GM23248 (cell line): ENCODE data around the gene ZNF148. TPM values are rescaled to one million over a fixed set of nuclear protein-coding genes. Genes with fewer than 3 reads are reported as not detected.

Experiments used
- DNase-seq: peaks from one replicate; pipeline ENCODE4 v3.0.0-alpha.2; 2015
- H2AFZ ChIP-seq: fragments of 200-600 bp; sonication (generic); 2 replicates; pipeline ENCODE4 v1.6.1; 2016; ENCODE audit warnings: antibody characterized with exemption
- H3F3A ChIP-seq: fragments of 200-600 bp; sonication (generic); 2 replicates; pipeline ENCODE4 v1.6.1; 2016; ENCODE audit warnings: mild to moderate bottlenecking, antibody characterized with exemption, mixed run types; ENCODE audit not compliant: insufficient read depth
- H3K27ac ChIP-seq: fragments of 200-600 bp; sonication (generic); 2 replicates; pipeline ENCODE4 v1.5.1; 2016; ENCODE audit warnings: mild to moderate bottlenecking
- H3K27me3 ChIP-seq: fragments of 200-600 bp; sonication (generic); replicated peaks from 2 replicates; pipeline ENCODE4 v1.6.1; 2016; ENCODE audit warnings: mild to moderate bottlenecking; ENCODE audit not compliant: insufficient read depth
- H3K36me3 ChIP-seq: fragments of 200-600 bp; sonication (generic); 2 replicates; pipeline ENCODE4 v1.6.1; 2016; ENCODE audit warnings: low read depth, mild to moderate bottlenecking
- H3K4me1 ChIP-seq: fragments of 200-600 bp; sonication (generic); 2 replicates; pipeline ENCODE4 v1.6.1; 2016; ENCODE audit warnings: mild to moderate bottlenecking; ENCODE audit not compliant: insufficient read depth
- H3K4me2 ChIP-seq: fragments of 200-600 bp; sonication (generic); one replicate; pipeline ENCODE4 v1.6.1; 2016; ENCODE audit warnings: mild to moderate bottlenecking; ENCODE audit not compliant: unreplicated experiment
- H3K4me3 ChIP-seq: fragments of 200-600 bp; sonication (generic); 2 replicates; pipeline ENCODE4 v1.5.1; 2016; ENCODE audit warnings: mild to moderate bottlenecking
- H3K79me2 ChIP-seq: fragments of 200-600 bp; sonication (generic); 2 replicates; pipeline ENCODE4 v1.6.1; 2016; ENCODE audit warnings: mild to moderate bottlenecking; ENCODE audit not compliant: insufficient read depth
- H3K9ac ChIP-seq: fragments of 200-600 bp; sonication (generic); 2 replicates; pipeline ENCODE4 v1.6.1; 2016; ENCODE audit warnings: mild to moderate bottlenecking
- H3K9me2 ChIP-seq: fragments of 200-600 bp; sonication (generic); 2 replicates; pipeline ENCODE4 v1.6.1; 2016; ENCODE audit warnings: mixed run types, mild to moderate bottlenecking, moderate library complexity; ENCODE audit not compliant: insufficient read depth
- H3K9me3 ChIP-seq: fragments of 200-600 bp; sonication (generic); one replicate; pipeline ENCODE4 v1.6.1; 2017; ENCODE audit warnings: low read depth
- H4K20me1 ChIP-seq: fragments of 200-600 bp; sonication (generic); 2 replicates; pipeline ENCODE4 v1.6.0; 2016; ENCODE audit not compliant: insufficient read depth
- EZH2 ChIP-seq: fragments of 200-600 bp; sonication (generic); IDR thresholded peaks from 2 replicates; pipeline ENCODE4 v1.6.1; 2018; ENCODE audit warnings: antibody characterized with exemption, mild to moderate bottlenecking; ENCODE audit not compliant: insufficient read depth, poor library complexity, severe bottlenecking
- EZH2phosphoT487 ChIP-seq: fragments of 200-600 bp; sonication (generic); IDR thresholded peaks from 2 replicates; pipeline ENCODE4 v1.6.1; 2018; ENCODE audit warnings: antibody characterized with exemption, moderate library complexity, mild to moderate bottlenecking, low read depth; ENCODE audit not compliant: insufficient read depth
- WGBS, 2 experiments: methylation state at CpG; one replicate each; pipeline ENCODE4 v1.1.6; 2015 to 2017; ENCODE audit warnings: low lambda C conversion rate in 2 of 2, low coverage in 1 of 2; ENCODE audit errors: missing lambda C conversion rate in 2 of 2; 5-methylcytosine and 5-hydroxymethylcytosine counted together
- in situ Hi-C: fragments of 300-500 bp; cut with MboI; formaldehyde crosslinking; loops from 2 replicates; pipeline ENCODE4 v1.15.0; 2020
- polyA plus RNA-seq: library from polyadenylated mRNA; unstranded; fragments of >200 nt; fragmentation: Nextera tagmentation; extraction: Ambion mirVana; gene quantifications from 2 replicates; pipeline ENCODE4 v1.2.1, GENCODE V29; 2016
- small RNA-seq: library from RNA; depleted of rRNA; stranded (forward); fragments of <200 nt; gene quantifications from one replicate; pipeline ENCODE3, GENCODE V24; 2014; ENCODE audit warnings: low read depth, low replicate concordance
- total RNA-seq: library from RNA; depleted of rRNA; stranded (reverse); fragments of >200 nt; shearing (Covaris generic); gene quantifications from 2 replicates; pipeline ENCODE4 v1.2.3, GENCODE V29; 2014; rRNA removed

The ZNF148 gene
- total and polyA plus RNA-seq, 2 experiments from 2014 or later = 33.1 to 50.3 TPM

DNA sequence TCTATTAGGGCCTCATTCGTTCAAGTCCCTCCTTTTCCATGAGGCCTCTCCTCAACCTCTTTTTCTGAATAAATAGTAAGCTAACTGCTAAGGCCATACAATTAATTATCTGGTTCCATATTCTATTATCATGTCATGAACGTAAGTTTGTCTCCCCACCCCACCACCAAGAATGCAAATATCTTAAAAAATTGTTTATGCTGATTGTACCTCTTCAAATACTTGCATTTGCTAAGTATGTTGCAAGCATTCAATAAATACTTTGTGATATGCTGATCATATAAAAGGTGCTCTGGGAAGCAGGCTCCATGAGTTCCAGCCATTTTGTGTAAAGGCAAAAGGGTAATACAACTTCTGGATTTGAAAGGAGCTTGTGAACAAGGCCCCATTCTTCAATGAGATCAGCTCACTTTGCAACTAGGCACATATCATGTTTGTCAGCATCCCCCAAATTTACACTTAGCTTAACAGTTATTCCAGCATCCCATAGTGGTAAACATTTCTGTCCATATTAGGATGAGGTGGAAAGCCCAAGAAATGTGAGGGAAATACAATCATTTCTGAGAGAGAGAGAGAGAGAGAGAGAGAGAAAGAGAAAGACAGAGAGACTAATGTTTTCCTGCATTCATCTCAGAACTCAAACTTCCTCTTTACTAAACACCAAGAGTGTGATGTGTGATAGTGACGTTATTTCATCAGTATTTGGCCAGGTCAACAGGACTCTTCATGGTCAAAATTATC, 195.8 kb downstream of the ZNF148 start:
- TF ChIP-seq EZH2phosphoT487 (no peak), EZH2 (no peak)
- Histone ChIP-seq H3K9me2 (no peaks in the 10 kb centered on the region), H3K36me3 (no peaks in the 10 kb centered on the region), H2AFZ (0 out of 2 replicates have a peak overlapping the region, but pooled peaks have one; percentile 27), H3K4me1 (no peaks in the 10 kb centered on the region), H4K20me1 (no peaks in the 10 kb centered on the region), H3K27me3 (no peaks in the 10 kb centered on the region), H3K4me2 (no peak overlapping the region), H3F3A (no peaks in the 10 kb centered on the region), H3K9ac (no peak overlapping the region), H3K79me2 (no peaks in the 10 kb centered on the region), H3K4me3 (no peak overlapping the region), H3K9me3 (no peaks in the 10 kb centered on the region), H3K27ac (no peak overlapping the region)
- DNase-seq = no peak
- 72 to 78% methylated on average over 3 of the region's 3 CpGs for WGBS, 2 experiments
- in situ Hi-C loops = no loop called here

DNA sequence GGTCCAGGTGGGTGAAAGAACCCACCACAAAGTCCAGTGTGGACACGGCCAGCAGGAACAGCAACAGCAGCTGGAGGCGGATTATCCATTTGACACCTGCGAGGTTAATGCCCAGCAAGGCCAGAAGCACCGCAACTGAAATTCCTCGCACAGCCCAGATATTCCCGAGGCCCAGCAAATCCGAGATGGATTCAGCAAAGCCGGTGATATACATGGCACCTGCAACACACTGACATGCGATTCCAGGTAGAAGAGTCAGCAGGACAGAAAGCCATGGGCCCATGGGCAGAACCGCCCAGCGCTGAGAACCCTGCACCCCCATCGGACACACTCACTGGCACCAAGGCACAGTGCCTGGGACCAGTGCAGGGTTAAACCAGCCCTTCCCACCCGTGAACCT, 197.4 kb downstream of the ZNF148 start:
- H3K4me1 ChIP-seq = no peaks in the 10 kb centered on the region
- H3K9ac ChIP-seq = no peak overlapping the region
- H3K9me2 ChIP-seq = no peaks in the 10 kb centered on the region
- H4K20me1 ChIP-seq = no peaks in the 10 kb centered on the region
- in situ Hi-C loops = no loop called here
- H3K27ac ChIP-seq = no peak overlapping the region
- H3K36me3 ChIP-seq = no peaks in the 10 kb centered on the region
- no peaks in the 10 kb centered on the region for H3K9me3 ChIP-seq
- H3K79me2 ChIP-seq = no peaks in the 10 kb centered on the region
- DNase-seq = no peak
- H3K4me3 ChIP-seq = no peak overlapping the region
- WGBS, 2 experiments = 97% methylated on average over 13 of the region's 13 CpGs
- H3K27me3 ChIP-seq = no peaks in the 10 kb centered on the region
- TF ChIP-seq EZH2phosphoT487 = no peak
- TF ChIP-seq EZH2 = no peak
- no peak overlapping the region for H2AFZ ChIP-seq
- H3F3A ChIP-seq = no peaks in the 10 kb centered on the region
- H3K4me2 ChIP-seq = no peak overlapping the region

Small RNAs within 50 kb of the gene (small RNA-seq; reads per million reads assigned to genes)
- not detected for gene RNU6-232P

Other genes starting within 250 kb of the ZNF148 start
- gene SLC12A8, start 162.6 kb downstream of the ZNF148 start, total RNA-seq = 7.8 and 12.0 TPM in 2 replicates
- gene SLC12A8, start 162.6 kb downstream of the ZNF148 start, polyA plus RNA-seq = 3.4 and 3.5 TPM in 2 replicates
- gene SNX4, start 144.9 kb upstream of the ZNF148 start, total RNA-seq = 28.4 and 31.6 TPM in 2 replicates
- gene SNX4, start 144.9 kb upstream of the ZNF148 start, polyA plus RNA-seq = 27.6 and 29.8 TPM in 2 replicates
- 11.4 and 13.2 TPM in 2 replicates for gene OSBPL11, start 220.2 kb upstream of the ZNF148 start, total RNA-seq
- gene OSBPL11, start 220.2 kb upstream of the ZNF148 start, polyA plus RNA-seq = 6.6 and 7.2 TPM in 2 replicates